HepG2 (cell line): ENCODE measurements around the gene AKAIN1.

ENCODE experiments used
- GABPA ChIP-seq, 2 experiments: IDR thresholded peaks; 2 replicates each; pipeline ENCODE4 v1.6.1; 2011 to 2016; ENCODE audit warnings: low read depth in 2 of 2, low read length in 1 of 2, missing biosample characterization in 1 of 2, missing genetic modification characterization in 1 of 2
- JUND ChIP-seq: sonication (generic); formaldehyde crosslinking; IDR thresholded peaks from 2 replicates; pipeline ENCODE4 v1.8.0; 2022; ENCODE audit warnings: mild to moderate bottlenecking, missing genetic modification reagents
- RCOR2 ChIP-seq: IDR thresholded peaks from 2 replicates; pipeline ENCODE4 v1.6.1; 2016; ENCODE audit warnings: missing biosample characterization, missing genetic modification reagents
- SIN3B ChIP-seq: fragments of 150-350 bp; IDR thresholded peaks from 2 replicates; pipeline ENCODE4 v1.6.1; 2014; ENCODE audit warnings: low read length
- TAF1 ChIP-seq: sonication (generic); formaldehyde crosslinking; IDR thresholded peaks from 2 replicates; pipeline ENCODE4 v1.4.0; 2020; ENCODE audit warnings: missing genetic modification reagents
- YY1 ChIP-seq: IDR thresholded peaks from 2 replicates; pipeline ENCODE4 v1.6.1; 2011; ENCODE audit warnings: low read length, low read depth, moderate library complexity, mild to moderate bottlenecking; ENCODE audit not compliant: insufficient read depth, insufficient replicate concordance
- ZNF724P ChIP-seq: sonication (generic); formaldehyde crosslinking; IDR thresholded peaks from 2 replicates; pipeline ENCODE4 v1.8.0; 2022; ENCODE audit warnings: missing genetic modification reagents, borderline replicate concordance
- TF ChIP-seq, protein P1 (sequence below): sonication (generic); formaldehyde crosslinking; conservative IDR thresholded peaks from 2 replicates; pipeline ENCODE4 v1.4.0; 2020; ENCODE audit warnings: missing genetic modification reagents
- TF ChIP-seq, protein P2 (sequence below): sonication (generic); formaldehyde crosslinking; IDR thresholded peaks from 2 replicates; pipeline ENCODE4 v1.5.0; 2020; ENCODE audit warnings: mild to moderate bottlenecking, missing genetic modification reagents, moderate library complexity
- TF ChIP-seq, protein P3 (sequence below): sonication (generic); formaldehyde crosslinking; conservative IDR thresholded peaks from 2 replicates; pipeline ENCODE4 v1.8.1; 2023; ENCODE audit warnings: missing genetic modification reagents
- TF ChIP-seq, protein P4 (sequence below): IDR thresholded peaks from 2 replicates; pipeline ENCODE4 v1.6.1; 2018; ENCODE audit warnings: missing genetic modification reagents, mild to moderate bottlenecking, missing compliant biosample characterization

DNA sequence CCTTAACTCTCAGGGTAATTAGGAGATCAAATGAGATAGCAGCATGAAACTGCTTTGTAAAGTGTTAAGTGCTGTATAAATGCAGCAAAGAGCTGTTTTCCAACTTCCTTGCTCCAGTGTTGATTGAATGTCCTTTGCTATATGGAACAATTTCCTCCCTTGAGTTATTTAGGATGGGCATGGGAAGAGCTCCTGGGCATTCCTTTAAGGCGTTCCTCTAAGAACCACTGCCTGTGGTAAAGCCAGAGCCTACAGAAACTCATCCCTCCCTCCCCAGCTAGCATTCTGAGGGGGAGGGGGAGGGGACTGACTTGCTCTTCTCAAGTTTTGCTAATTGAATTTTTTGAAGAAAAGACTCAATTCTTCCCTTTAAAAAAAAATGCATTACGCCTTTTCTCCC is 1.4 kb downstream of the AKAIN1 start:
- TF ChIP-seq SIN3B (no peak), GABPA (IDR thresholded peaks at IDR 0.05; ENCODE audit: low read depth, low read length) (no peak), GABPA (CRISPR knock-in tag; IDR thresholded peaks at IDR 0.05; ENCODE audit: low read depth) (no peak), JUND (CRISPR knock-in tag) (no peak), TAF1 (CRISPR knock-in tag) (no peak), RCOR2 (CRISPR knock-in tag) (no peak), YY1 (no peak), ZNF724P (CRISPR knock-in tag) (no peak)
- TF ChIP-seq, protein P1, sequence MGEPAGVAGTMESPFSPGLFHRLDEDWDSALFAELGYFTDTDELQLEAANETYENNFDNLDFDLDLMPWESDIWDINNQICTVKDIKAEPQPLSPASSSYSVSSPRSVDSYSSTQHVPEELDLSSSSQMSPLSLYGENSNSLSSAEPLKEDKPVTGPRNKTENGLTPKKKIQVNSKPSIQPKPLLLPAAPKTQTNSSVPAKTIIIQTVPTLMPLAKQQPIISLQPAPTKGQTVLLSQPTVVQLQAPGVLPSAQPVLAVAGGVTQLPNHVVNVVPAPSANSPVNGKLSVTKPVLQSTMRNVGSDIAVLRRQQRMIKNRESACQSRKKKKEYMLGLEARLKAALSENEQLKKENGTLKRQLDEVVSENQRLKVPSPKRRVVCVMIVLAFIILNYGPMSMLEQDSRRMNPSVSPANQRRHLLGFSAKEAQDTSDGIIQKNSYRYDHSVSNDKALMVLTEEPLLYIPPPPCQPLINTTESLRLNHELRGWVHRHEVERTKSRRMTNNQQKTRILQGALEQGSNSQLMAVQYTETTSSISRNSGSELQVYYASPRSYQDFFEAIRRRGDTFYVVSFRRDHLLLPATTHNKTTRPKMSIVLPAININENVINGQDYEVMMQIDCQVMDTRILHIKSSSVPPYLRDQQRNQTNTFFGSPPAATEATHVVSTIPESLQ (CRISPR knock-in tag) = no peak
- TF ChIP-seq, protein P2, sequence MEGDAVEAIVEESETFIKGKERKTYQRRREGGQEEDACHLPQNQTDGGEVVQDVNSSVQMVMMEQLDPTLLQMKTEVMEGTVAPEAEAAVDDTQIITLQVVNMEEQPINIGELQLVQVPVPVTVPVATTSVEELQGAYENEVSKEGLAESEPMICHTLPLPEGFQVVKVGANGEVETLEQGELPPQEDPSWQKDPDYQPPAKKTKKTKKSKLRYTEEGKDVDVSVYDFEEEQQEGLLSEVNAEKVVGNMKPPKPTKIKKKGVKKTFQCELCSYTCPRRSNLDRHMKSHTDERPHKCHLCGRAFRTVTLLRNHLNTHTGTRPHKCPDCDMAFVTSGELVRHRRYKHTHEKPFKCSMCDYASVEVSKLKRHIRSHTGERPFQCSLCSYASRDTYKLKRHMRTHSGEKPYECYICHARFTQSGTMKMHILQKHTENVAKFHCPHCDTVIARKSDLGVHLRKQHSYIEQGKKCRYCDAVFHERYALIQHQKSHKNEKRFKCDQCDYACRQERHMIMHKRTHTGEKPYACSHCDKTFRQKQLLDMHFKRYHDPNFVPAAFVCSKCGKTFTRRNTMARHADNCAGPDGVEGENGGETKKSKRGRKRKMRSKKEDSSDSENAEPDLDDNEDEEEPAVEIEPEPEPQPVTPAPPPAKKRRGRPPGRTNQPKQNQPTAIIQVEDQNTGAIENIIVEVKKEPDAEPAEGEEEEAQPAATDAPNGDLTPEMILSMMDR (CRISPR knock-in tag) = no peak
- TF ChIP-seq, protein P3, sequence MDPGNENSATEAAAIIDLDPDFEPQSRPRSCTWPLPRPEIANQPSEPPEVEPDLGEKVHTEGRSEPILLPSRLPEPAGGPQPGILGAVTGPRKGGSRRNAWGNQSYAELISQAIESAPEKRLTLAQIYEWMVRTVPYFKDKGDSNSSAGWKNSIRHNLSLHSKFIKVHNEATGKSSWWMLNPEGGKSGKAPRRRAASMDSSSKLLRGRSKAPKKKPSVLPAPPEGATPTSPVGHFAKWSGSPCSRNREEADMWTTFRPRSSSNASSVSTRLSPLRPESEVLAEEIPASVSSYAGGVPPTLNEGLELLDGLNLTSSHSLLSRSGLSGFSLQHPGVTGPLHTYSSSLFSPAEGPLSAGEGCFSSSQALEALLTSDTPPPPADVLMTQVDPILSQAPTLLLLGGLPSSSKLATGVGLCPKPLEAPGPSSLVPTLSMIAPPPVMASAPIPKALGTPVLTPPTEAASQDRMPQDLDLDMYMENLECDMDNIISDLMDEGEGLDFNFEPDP = no peak
- TF ChIP-seq, protein P4, sequence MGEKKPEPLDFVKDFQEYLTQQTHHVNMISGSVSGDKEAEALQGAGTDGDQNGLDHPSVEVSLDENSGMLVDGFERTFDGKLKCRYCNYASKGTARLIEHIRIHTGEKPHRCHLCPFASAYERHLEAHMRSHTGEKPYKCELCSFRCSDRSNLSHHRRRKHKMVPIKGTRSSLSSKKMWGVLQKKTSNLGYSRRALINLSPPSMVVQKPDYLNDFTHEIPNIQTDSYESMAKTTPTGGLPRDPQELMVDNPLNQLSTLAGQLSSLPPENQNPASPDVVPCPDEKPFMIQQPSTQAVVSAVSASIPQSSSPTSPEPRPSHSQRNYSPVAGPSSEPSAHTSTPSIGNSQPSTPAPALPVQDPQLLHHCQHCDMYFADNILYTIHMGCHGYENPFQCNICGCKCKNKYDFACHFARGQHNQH (CRISPR knock-in tag) = no peak
